ENCODE measurements around the gene PTGIR.
A peak's percentile ranks its signal among the peaks of the same experiment; 100 is the strongest.

DNA sequence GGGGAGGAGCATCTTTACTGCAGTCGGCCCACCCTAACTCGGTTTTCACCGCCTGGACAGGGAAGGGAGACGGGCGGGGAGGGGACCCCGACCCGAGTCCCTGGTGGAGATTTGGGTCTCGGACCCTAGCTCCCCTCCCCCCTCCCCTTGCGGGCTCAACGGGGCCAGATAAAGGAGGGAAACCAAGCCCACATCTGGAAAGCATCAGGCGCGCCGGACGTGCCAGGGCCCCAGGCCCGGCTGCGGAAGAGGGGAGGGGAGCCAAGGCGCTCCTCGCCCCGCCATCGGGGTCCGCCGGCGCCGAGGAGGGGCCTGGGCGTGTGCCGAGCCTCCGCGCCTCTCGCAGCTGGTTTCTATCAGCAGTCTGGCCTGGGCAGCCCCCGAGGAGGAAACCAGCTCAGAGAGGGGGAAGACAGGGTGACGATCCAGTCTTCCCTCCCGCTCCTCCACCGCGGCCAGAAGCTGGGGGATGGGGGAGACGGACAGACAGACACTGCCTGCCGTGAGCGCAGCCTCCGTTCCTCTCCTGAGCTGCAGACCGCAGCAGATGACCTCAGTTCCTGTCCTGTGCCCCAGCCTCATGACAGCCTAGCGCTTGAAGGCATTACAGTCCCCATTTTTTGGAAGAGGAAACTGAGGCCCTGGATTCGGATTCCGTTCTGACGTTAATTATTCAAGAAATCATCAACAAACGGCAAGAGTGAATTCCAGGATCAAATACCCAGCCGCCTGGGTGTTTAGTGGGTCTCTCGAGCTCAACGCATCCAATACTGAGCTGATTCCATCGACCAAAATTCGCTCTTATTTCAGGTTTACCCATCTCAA is 14.7 kb upstream of the PTGIR start:
- TF ChIP-seq CTCF (IDR thresholded peaks at IDR 0.05 in 2 of 3, conservative IDR thresholded peaks at IDR 0.05 in 1 of 3; ENCODE audit: control insufficient read depth in 2 of 3, extremely low read depth in 1 of 3, insufficient read depth in 1 of 3, low read depth in 3 of 3, low read length in 3 of 3), result no peak
- TF ChIP-seq, protein P1, sequence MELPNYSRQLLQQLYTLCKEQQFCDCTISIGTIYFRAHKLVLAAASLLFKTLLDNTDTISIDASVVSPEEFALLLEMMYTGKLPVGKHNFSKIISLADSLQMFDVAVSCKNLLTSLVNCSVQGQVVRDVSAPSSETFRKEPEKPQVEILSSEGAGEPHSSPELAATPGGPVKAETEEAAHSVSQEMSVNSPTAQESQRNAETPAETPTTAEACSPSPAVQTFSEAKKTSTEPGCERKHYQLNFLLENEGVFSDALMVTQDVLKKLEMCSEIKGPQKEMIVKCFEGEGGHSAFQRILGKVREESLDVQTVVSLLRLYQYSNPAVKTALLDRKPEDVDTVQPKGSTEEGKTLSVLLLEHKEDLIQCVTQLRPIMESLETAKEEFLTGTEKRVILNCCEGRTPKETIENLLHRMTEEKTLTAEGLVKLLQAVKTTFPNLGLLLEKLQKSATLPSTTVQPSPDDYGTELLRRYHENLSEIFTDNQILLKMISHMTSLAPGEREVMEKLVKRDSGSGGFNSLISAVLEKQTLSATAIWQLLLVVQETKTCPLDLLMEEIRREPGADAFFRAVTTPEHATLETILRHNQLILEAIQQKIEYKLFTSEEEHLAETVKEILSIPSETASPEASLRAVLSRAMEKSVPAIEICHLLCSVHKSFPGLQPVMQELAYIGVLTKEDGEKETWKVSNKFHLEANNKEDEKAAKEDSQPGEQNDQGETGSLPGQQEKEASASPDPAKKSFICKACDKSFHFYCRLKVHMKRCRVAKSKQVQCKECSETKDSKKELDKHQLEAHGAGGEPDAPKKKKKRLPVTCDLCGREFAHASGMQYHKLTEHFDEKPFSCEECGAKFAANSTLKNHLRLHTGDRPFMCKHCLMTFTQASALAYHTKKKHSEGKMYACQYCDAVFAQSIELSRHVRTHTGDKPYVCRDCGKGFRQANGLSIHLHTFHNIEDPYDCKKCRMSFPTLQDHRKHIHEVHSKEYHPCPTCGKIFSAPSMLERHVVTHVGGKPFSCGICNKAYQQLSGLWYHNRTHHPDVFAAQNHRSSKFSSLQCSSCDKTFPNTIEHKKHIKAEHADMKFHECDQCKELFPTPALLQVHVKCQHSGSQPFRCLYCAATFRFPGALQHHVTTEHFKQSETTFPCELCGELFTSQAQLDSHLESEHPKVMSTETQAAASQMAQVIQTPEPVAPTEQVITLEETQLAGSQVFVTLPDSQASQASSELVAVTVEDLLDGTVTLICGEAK (IDR thresholded peaks at IDR 0.05; ENCODE audit: borderline replicate concordance), result no peak
- no peak for TF ChIP-seq RAD21 (IDR thresholded peaks at IDR 0.05; ENCODE audit: insufficient read depth, low read depth, low read length)
- no peak for TF ChIP-seq ZNF687 (IDR thresholded peaks at IDR 0.05)
- TF ChIP-seq CBX5 (IDR thresholded peaks at IDR 0.05; ENCODE audit: low read depth), result no peak
- no peak for TF ChIP-seq SUPT20H (IDR thresholded peaks at IDR 0.05; ENCODE audit: borderline replicate concordance, control insufficient read depth, low read depth, low read length)
- TF ChIP-seq POLR2A (IDR thresholded peaks at IDR 0.05; ENCODE audit: low read depth, low read length), result no peak
- no peak for TF ChIP-seq FOXK2 (IDR thresholded peaks at IDR 0.05)
- 0 out of 2 replicates have a peak, but pooled peaks have one; percentile 15 for TF ChIP-seq CREB1 (IDR thresholded peaks at IDR 0.05; ENCODE audit: low read depth)
- TF ChIP-seq GABPA (IDR thresholded peaks at IDR 0.05; ENCODE audit: low read depth), result no peak
- no peak for TF ChIP-seq BCL3 (IDR thresholded peaks at IDR 0.05; ENCODE audit: borderline replicate concordance, insufficient read depth, low read depth, low read length, poor library complexity, severe bottlenecking)

Data from GM12878 (cell line).